Measurements from ENCODE around the gene SNX11.

Gene SNX11

DNA sequence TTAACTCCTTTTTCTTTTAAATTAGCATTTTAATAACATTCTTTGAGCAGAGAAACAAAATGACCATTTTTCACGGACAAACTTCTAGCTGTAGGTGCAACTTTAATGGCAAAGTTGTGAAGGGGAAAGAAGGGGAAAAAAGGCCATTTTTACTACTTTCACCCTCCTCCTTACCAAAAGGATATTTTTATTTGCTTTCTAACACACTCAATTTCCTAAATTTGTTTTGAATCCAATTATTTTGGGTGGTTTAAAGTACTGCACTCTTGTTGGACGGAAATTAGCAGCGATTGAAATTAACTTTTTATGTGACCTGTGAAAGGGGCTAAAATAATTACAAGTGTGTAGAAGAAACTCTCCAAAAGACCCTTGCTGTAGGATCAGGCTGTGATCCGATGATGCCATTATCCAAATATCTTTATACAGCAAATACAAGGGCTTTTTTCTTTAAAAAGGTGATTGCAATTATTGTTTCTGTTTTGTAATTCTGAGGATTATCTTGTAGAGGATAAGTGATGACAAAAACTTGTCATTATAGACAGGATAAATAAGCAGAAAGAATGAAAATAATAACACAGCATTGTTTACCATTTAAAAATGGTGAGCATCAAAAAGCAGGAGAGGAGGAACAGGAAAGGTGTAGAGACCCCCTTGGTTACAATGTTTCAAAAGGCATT lies 42.4 kb downstream of the SNX11 start:
- Histone ChIP-seq H3K27me3 (ENCODE audit: insufficient read depth, low read length, poor library complexity) (peaks cover 69% of the 10 kb centered on the region), H2AFZ (ENCODE audit: low read depth, low read length) (no peak overlapping the region), H4K20me1 (ENCODE audit: insufficient read depth, low read length) (0 out of 2 replicates have a peak, but pooled peaks cover 3% of the 10 kb centered on the region), H3K36me3 (ENCODE audit: insufficient read depth, low read length) (no peaks in the 10 kb centered on the region), H3K9me3 (ENCODE audit: insufficient read depth, low read length, severe bottlenecking) (no peaks in the 10 kb centered on the region), H3K4me2 (ENCODE audit: insufficient read depth, low read length) (no peak overlapping the region), H3K79me2 (ENCODE audit: insufficient read depth, low read length) (no peaks in the 10 kb centered on the region), H3K9ac (ENCODE audit: low read depth, low read length) (no peak overlapping the region), H3K4me1 (ENCODE audit: insufficient read depth, low read length) (no peaks in the 10 kb centered on the region), H3K27ac (ENCODE audit: low read length) (no peak overlapping the region), H3K4me3 (ENCODE audit: low read depth in 1 of 2, low read length in 2 of 2) (no peak overlapping the region)
- TF ChIP-seq, protein P1, sequence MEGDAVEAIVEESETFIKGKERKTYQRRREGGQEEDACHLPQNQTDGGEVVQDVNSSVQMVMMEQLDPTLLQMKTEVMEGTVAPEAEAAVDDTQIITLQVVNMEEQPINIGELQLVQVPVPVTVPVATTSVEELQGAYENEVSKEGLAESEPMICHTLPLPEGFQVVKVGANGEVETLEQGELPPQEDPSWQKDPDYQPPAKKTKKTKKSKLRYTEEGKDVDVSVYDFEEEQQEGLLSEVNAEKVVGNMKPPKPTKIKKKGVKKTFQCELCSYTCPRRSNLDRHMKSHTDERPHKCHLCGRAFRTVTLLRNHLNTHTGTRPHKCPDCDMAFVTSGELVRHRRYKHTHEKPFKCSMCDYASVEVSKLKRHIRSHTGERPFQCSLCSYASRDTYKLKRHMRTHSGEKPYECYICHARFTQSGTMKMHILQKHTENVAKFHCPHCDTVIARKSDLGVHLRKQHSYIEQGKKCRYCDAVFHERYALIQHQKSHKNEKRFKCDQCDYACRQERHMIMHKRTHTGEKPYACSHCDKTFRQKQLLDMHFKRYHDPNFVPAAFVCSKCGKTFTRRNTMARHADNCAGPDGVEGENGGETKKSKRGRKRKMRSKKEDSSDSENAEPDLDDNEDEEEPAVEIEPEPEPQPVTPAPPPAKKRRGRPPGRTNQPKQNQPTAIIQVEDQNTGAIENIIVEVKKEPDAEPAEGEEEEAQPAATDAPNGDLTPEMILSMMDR (IDR thresholded peaks at IDR 0.05; ENCODE audit: borderline replicate concordance, extremely low read depth, low read length, poor library complexity, severe bottlenecking): no peak
- no peak for TF ChIP-seq EZH2 (IDR thresholded peaks at IDR 0.05; ENCODE audit: borderline replicate concordance, low read depth, low read length, severe bottlenecking)
- ATAC-seq (ENCODE audit: insufficient read depth, low read depth): no peak
- no peak for DNase-seq

- H4K20me1 ChIP-seq (ENCODE audit: insufficient read depth, low read length): 0 out of 2 replicates have a peak, but pooled peaks cover 3% of the 10 kb centered on the region
- H3K9ac ChIP-seq (ENCODE audit: low read depth, low read length): no peak overlapping the region
- H3K27ac ChIP-seq (ENCODE audit: low read length): no peak overlapping the region
- TF ChIP-seq, protein P1 (IDR thresholded peaks at IDR 0.05; ENCODE audit: borderline replicate concordance, extremely low read depth, low read length, poor library complexity, severe bottlenecking): no peak
- TF ChIP-seq EZH2 (IDR thresholded peaks at IDR 0.05; ENCODE audit: borderline replicate concordance, low read depth, low read length, severe bottlenecking): no peak
- H3K4me2 ChIP-seq (ENCODE audit: insufficient read depth, low read length): no peak overlapping the region
- no peaks in the 10 kb centered on the region for H3K4me1 ChIP-seq (ENCODE audit: insufficient read depth, low read length)
- H3K36me3 ChIP-seq (ENCODE audit: insufficient read depth, low read length): no peaks in the 10 kb centered on the region
- H3K9me3 ChIP-seq (ENCODE audit: insufficient read depth, low read length, severe bottlenecking): no peaks in the 10 kb centered on the region
- no peaks in the 10 kb centered on the region for H3K79me2 ChIP-seq (ENCODE audit: insufficient read depth, low read length)
- no peak for DNase-seq
- peaks cover 66% of the 10 kb centered on the region for H3K27me3 ChIP-seq (ENCODE audit: insufficient read depth, low read length, poor library complexity)
- H3K4me3 ChIP-seq (ENCODE audit: low read depth in 1 of 2, low read length in 2 of 2): no peak overlapping the region
- no peak overlapping the region for H2AFZ ChIP-seq (ENCODE audit: low read depth, low read length)
- no peak for ATAC-seq (ENCODE audit: insufficient read depth, low read depth)
Measured at GRCh38 chr17:48150597-48151001, 43.0 kb downstream of the SNX11 start.

DNA sequence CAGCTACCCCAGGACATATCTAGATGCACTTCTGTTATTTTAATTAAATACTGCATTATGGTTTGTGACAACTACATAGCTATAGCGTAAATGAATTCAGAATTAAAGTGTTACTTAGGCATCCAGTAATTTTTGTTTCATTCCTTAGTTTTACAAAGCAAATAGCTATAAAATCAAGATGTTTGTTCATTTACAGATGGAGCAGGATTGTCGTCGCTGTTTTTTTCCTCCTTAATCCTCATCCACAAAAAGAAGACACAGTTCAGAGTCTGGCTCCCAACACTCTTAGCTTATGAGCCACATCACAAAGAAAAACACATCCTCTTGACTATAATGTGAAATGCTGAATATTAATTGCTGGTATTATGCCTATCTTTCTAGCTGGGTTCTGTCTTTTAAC lies 43.7 kb downstream of the SNX11 start:
- H3K4me2 ChIP-seq (ENCODE audit: insufficient read depth, low read length): no peak overlapping the region
- H3K4me1 ChIP-seq (ENCODE audit: insufficient read depth, low read length): no peaks in the 10 kb centered on the region
- no peak overlapping the region for H3K27ac ChIP-seq (ENCODE audit: low read length)
- no peak overlapping the region for H3K4me3 ChIP-seq (ENCODE audit: low read depth in 1 of 2, low read length in 2 of 2)
- H3K27me3 ChIP-seq (ENCODE audit: insufficient read depth, low read length, poor library complexity): peaks cover 67% of the 10 kb centered on the region
- H3K9me3 ChIP-seq (ENCODE audit: insufficient read depth, low read length, severe bottlenecking): no peaks in the 10 kb centered on the region
- ATAC-seq (ENCODE audit: insufficient read depth, low read depth) (no peak), DNase-seq (no peak)
- no peak overlapping the region for H3K9ac ChIP-seq (ENCODE audit: low read depth, low read length)
- H3K79me2 ChIP-seq (ENCODE audit: insufficient read depth, low read length): no peaks in the 10 kb centered on the region
- H4K20me1 ChIP-seq (ENCODE audit: insufficient read depth, low read length): 0 out of 2 replicates have a peak, but pooled peaks cover 3% of the 10 kb centered on the region
- H2AFZ ChIP-seq (ENCODE audit: low read depth, low read length): no peak overlapping the region
- no peak for TF ChIP-seq EZH2 (IDR thresholded peaks at IDR 0.05; ENCODE audit: borderline replicate concordance, low read depth, low read length, severe bottlenecking)
- no peaks in the 10 kb centered on the region for H3K36me3 ChIP-seq (ENCODE audit: insufficient read depth, low read length)

- H3K9ac ChIP-seq (ENCODE audit: low read depth, low read length): no peak overlapping the region
- no peaks in the 10 kb centered on the region for H3K79me2 ChIP-seq (ENCODE audit: insufficient read depth, low read length)
- TF ChIP-seq, protein P1 (IDR thresholded peaks at IDR 0.05; ENCODE audit: borderline replicate concordance, extremely low read depth, low read length, poor library complexity, severe bottlenecking): no peak
- H2AFZ ChIP-seq (ENCODE audit: low read depth, low read length): no peak overlapping the region
- no peaks in the 10 kb centered on the region for H3K4me1 ChIP-seq (ENCODE audit: insufficient read depth, low read length)
- no peaks in the 10 kb centered on the region for H3K36me3 ChIP-seq (ENCODE audit: insufficient read depth, low read length)
- H4K20me1 ChIP-seq (ENCODE audit: insufficient read depth, low read length): 0 out of 2 replicates have a peak, but pooled peaks cover 3% of the 10 kb centered on the region
- no peak overlapping the region for H3K4me2 ChIP-seq (ENCODE audit: insufficient read depth, low read length)
- DNase-seq (no peak), ATAC-seq (ENCODE audit: insufficient read depth, low read depth) (no peak)
- H3K9me3 ChIP-seq (ENCODE audit: insufficient read depth, low read length, severe bottlenecking): no peaks in the 10 kb centered on the region
- peaks cover 67% of the 10 kb centered on the region for H3K27me3 ChIP-seq (ENCODE audit: insufficient read depth, low read length, poor library complexity)
- no peak overlapping the region for H3K4me3 ChIP-seq (ENCODE audit: low read depth in 1 of 2, low read length in 2 of 2)
- no peak overlapping the region for H3K27ac ChIP-seq (ENCODE audit: low read length)
Measured at GRCh38 chr17:48152289-48152688, 44.7 kb downstream of the SNX11 start.
